T-helper 2 cell treated with Interferon-gamma antibody and Interleukin-4, amounts not matched to agents 5 μg/mL and 100 μg/mL, for 36 hours (primary cell): ENCODE data around the gene ABCA4.

Experiments used
- DNase-seq: peaks from one replicate; pipeline ENCODE4 v3.0.0; 2021; ENCODE audit warnings: low spot score
- H3K27ac Mint-ChIP-seq: one replicate; pipeline ENCODE4 v1.8.0; 2021; ENCODE audit warnings: mild to moderate bottlenecking, mixed read lengths
- H3K27me3 Mint-ChIP-seq: one replicate; pipeline ENCODE4 v1.8.0; 2021; ENCODE audit warnings: low read depth, mixed read lengths
- H3K36me3 Mint-ChIP-seq: one replicate; pipeline ENCODE4 v1.8.0; 2021; ENCODE audit warnings: low read depth, mixed read lengths
- H3K4me1 Mint-ChIP-seq: one replicate; pipeline ENCODE4 v1.8.0; 2021; ENCODE audit warnings: low read depth, mixed read lengths
- H3K4me3 Mint-ChIP-seq: one replicate; pipeline ENCODE4 v1.8.0; 2022; ENCODE audit warnings: mild to moderate bottlenecking, moderate library complexity, mixed read lengths
- H3K9me3 Mint-ChIP-seq: one replicate; pipeline ENCODE4 v1.8.0; 2021; ENCODE audit warnings: mixed read lengths

Gene ABCA4

GRCh38 chr1:94118013-94118412 is 2.9 kb downstream of the ABCA4 start:
- H3K27ac Mint-ChIP-seq = no peak overlapping the region
- no peaks in the 10 kb centered on the region for H3K9me3 Mint-ChIP-seq
- H3K36me3 Mint-ChIP-seq = no peaks in the 10 kb centered on the region
- H3K4me1 Mint-ChIP-seq = no peaks in the 10 kb centered on the region
- DNase-seq = no peak
- peaks cover 5% of the 10 kb centered on the region for H3K27me3 Mint-ChIP-seq
- H3K4me3 Mint-ChIP-seq = no peak overlapping the region

DNA sequence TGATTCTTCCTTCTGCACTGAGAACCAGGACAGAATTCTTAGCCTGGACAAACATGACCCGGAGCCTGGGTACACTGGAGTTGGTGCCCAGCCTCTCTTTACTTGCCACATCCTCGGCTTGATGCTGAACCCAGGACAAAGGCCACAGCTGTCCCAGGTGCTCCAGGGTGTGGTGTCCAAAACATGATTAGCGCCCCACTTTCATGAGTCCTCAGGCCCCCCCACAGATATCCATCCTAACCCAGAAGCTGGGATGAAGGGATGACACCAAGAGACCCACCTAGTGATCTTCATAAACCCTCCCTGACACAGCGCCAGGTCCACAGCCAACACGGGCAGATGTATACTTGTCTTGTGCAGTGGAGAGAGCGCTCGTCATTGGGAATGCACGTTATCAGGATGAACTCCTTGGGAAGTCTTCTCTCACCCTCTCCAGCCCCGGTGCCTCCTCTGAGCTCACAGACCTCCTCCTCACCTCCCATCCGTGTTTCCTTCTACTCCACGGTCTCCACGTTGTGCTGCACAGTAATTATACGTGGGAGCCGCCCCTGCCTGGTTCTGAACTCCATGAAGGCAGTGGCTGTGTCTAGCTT is 3.6 kb downstream of the ABCA4 start:
- H3K27me3 Mint-ChIP-seq = peaks cover 9% of the 10 kb centered on the region
- no peaks in the 10 kb centered on the region for H3K36me3 Mint-ChIP-seq
- H3K4me3 Mint-ChIP-seq = no peak overlapping the region
- no peak for DNase-seq
- no peaks in the 10 kb centered on the region for H3K4me1 Mint-ChIP-seq
- no peaks in the 10 kb centered on the region for H3K9me3 Mint-ChIP-seq
- no peak overlapping the region for H3K27ac Mint-ChIP-seq

DNA sequence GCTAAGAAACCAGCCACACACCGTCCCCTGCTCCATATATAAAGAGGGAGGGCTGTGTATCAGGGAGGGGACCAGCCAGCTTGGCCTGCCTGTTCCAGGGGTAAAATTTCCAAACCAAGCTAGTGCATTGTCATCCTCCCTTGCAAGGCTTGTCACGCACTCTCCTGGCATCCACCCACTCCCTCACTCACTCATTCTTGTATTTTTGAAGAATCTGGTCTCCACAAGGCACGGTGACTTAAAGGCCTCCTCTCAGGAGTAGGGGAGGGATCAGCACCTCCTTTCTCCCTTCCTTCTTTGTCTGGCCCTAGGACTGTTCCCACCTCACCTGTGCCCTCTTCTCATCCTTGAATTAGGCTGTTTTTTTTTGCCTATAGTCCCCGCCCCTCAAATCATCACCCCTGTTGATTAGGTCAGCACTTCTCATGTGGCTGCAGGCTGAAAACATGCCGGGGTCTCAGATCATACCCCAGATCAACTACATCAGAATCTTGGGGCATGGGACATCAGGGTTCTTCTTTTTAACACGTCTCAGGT is 5.0 kb downstream of the ABCA4 start:
- Mint-ChIP-seq H3K9me3 (no peaks in the 10 kb centered on the region), H3K27me3 (peaks cover 9% of the 10 kb centered on the region), H3K4me3 (no peak overlapping the region), H3K36me3 (no peaks in the 10 kb centered on the region), H3K4me1 (no peaks in the 10 kb centered on the region), H3K27ac (no peak overlapping the region)
- no peak for DNase-seq

- Mint-ChIP-seq H3K27me3 (peaks cover 9% of the 10 kb centered on the region), H3K4me1 (no peaks in the 10 kb centered on the region), H3K4me3 (no peak overlapping the region), H3K9me3 (no peaks in the 10 kb centered on the region), H3K27ac (no peak overlapping the region), H3K36me3 (no peaks in the 10 kb centered on the region)
- no peak for DNase-seq
Measured at GRCh38 chr1:94115254-94115899, 5.6 kb downstream of the ABCA4 start.

GRCh38 chr1:94113589-94114226 is 7.2 kb downstream of the ABCA4 start:
- DNase-seq = no peak
- H3K4me3 Mint-ChIP-seq = no peak overlapping the region
- H3K9me3 Mint-ChIP-seq = no peaks in the 10 kb centered on the region
- H3K27me3 Mint-ChIP-seq = peaks cover 9% of the 10 kb centered on the region
- H3K27ac Mint-ChIP-seq = no peak overlapping the region
- no peaks in the 10 kb centered on the region for H3K4me1 Mint-ChIP-seq
- no peaks in the 10 kb centered on the region for H3K36me3 Mint-ChIP-seq

- Mint-ChIP-seq H3K9me3 (no peaks in the 10 kb centered on the region), H3K36me3 (no peaks in the 10 kb centered on the region), H3K27me3 (peaks cover 24% of the 10 kb centered on the region), H3K4me1 (no peaks in the 10 kb centered on the region), H3K27ac (no peak overlapping the region), H3K4me3 (no peak overlapping the region)
- no peak for DNase-seq
Measured at GRCh38 chr1:94111879-94112278, 9.1 kb downstream of the ABCA4 start.

DNA sequence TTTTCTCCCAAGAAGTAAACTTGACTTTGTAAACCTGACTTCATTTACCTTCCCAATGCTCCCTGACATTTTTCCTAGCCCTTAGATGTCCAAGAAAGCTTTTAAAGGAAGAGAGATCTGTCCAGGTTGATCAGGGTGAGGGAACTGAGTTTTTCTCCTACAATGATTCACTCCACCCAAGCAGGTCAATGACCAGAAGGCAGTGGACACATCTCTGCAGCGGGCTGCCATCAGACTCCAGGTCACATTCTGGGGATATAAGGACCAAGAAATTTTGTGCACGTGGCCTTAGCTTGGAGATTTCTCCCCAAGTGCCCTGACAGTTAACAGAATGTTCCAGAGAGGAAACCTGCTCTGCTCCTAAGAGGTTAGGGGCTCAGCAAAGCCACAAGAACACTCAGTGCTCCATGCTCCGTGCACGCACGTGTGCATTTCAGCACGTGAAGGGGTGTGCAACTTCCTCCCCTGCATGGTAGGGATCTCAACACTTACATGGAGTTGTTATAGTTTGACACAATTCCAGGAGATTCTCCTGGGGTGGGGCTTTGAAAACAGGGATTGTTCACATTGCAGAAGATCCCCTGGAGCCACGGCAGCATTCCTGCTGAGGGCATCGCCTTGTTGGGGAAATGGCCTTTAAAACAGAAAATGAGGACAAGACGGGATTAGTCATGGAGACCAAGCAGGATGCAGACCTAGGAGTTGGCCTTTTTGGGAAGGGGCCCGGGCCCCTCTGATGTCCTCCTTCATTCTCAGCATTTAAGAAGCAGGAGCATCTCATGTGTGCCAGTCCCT is 9.8 kb downstream of the ABCA4 start:
- Mint-ChIP-seq H3K9me3 (no peaks in the 10 kb centered on the region), H3K4me1 (peaks cover 2% of the 10 kb centered on the region), H3K27me3 (peaks cover 31% of the 10 kb centered on the region), H3K36me3 (no peaks in the 10 kb centered on the region), H3K27ac (no peak overlapping the region), H3K4me3 (no peak overlapping the region)
- DNase-seq = no peak

DNA sequence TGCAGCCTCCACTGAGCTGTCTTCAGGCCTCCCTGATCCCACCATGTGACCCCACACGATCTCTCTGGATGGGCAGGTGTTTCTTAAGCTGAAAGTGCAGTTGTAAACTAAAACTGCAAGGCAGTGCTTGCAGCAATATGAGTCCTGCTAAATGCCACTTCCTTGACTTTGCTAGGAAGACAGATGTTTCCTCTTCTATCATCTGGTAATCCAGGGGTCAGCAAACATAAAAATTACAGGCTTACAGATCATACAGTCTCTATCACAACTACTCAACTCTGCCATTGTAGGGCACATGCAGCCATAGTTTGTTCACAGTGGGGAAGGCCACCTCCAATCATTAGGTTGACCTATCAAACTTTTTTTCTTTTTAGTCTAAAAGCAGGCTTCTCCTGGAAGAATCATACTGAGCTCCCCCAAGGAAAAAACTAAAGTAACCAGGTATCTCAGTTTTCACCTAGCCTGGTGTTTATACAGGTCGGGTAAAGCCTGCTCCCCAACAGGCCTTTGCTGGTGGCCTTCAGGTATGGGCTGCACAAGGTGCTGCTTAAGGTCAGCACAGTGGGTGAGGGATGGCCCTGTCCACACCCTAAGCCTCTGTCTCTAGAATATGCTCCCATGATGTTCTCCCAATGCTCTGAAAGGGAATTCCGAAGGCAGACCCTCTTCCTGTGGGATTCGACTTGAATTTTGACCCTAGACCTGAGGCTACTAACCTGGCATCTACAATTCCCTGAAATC is 10.8 kb downstream of the ABCA4 start:
- Mint-ChIP-seq H3K4me3 (no peak overlapping the region), H3K4me1 (peaks cover 4% of the 10 kb centered on the region), H3K27ac (no peak overlapping the region), H3K36me3 (no peaks in the 10 kb centered on the region), H3K9me3 (no peaks in the 10 kb centered on the region), H3K27me3 (peaks cover 34% of the 10 kb centered on the region)
- DNase-seq = no peak

DNA sequence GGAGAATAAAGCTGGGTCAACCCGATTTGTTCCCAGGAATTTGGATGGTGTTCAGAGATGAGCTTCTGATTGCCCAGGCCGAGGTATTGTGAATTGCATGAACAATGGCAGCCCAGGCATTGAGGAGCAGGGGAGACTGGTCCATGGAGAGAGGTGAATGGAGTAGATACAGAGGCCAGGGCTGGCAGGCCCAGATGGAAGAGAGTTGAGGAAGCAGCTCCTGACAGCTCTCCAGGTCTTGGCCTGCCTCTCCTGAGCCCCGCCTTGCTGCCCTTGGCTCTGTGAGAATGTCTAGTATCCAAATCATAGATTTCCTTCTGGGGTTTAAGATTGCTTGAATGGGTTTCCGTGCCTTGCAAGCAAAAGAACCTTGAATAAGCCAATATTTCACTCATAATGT is 11.5 kb downstream of the ABCA4 start:
- Mint-ChIP-seq H3K4me1 (peaks cover 4% of the 10 kb centered on the region), H3K4me3 (no peak overlapping the region), H3K9me3 (no peaks in the 10 kb centered on the region), H3K27ac (no peak overlapping the region), H3K36me3 (no peaks in the 10 kb centered on the region), H3K27me3 (peaks cover 40% of the 10 kb centered on the region)
- DNase-seq = no peak

DNA sequence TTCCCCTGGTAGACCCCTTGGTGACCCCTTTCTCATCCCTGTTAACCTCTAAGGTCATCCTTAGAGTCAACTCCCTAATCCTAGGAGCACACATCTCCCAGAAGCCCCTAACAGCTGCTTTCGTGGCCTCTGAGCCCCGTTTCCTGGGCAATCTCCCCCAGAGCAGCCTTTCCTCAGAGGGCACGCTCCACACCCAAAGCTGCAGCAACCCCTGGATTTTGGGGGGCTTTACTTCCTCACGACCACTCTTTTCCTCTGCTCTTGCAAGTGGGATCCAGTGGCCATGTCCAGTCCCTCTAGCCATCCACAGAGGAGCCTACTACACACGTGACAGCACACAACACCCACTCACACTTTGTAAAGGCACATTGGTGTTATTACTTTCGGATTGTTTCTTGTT is 13.8 kb downstream of the ABCA4 start:
- no peaks in the 10 kb centered on the region for H3K36me3 Mint-ChIP-seq
- no peaks in the 10 kb centered on the region for H3K9me3 Mint-ChIP-seq
- H3K27me3 Mint-ChIP-seq = peaks cover 44% of the 10 kb centered on the region
- no peak for DNase-seq
- peaks cover 4% of the 10 kb centered on the region for H3K4me1 Mint-ChIP-seq
- no peak overlapping the region for H3K27ac Mint-ChIP-seq
- H3K4me3 Mint-ChIP-seq = no peak overlapping the region

GRCh38 chr1:94106716-94107115 is 14.2 kb downstream of the ABCA4 start:
- no peak overlapping the region for H3K4me3 Mint-ChIP-seq
- H3K4me1 Mint-ChIP-seq = peaks cover 4% of the 10 kb centered on the region
- no peak overlapping the region for H3K27ac Mint-ChIP-seq
- no peaks in the 10 kb centered on the region for H3K9me3 Mint-ChIP-seq
- DNase-seq = no peak
- H3K27me3 Mint-ChIP-seq = peaks cover 47% of the 10 kb centered on the region
- no peaks in the 10 kb centered on the region for H3K36me3 Mint-ChIP-seq

- Mint-ChIP-seq H3K9me3 (no peaks in the 10 kb centered on the region), H3K27ac (no peak overlapping the region), H3K27me3 (peaks cover 47% of the 10 kb centered on the region), H3K36me3 (no peaks in the 10 kb centered on the region), H3K4me1 (peaks cover 4% of the 10 kb centered on the region), H3K4me3 (no peak overlapping the region)
- DNase-seq = no peak
Measured at GRCh38 chr1:94105957-94106529, 14.9 kb downstream of the ABCA4 start.

DNA sequence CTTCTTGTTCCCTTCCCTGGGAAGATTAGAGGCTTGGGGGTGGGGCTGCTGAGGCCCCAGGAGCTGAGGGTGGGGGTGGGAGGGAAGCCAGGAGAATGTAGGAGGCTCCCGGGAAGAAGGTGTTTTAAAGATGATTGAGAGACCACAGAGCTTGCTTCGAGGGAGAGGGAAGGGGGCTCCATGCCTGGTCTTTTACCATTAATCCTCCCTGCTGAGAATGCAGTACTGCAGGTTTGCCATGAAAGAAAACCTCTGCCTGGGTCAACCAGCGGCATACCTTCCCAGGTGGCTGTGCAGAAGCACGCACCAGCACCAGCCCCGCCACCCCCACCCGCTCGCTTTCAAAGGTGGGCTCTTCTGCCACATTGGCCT is 15.4 kb downstream of the ABCA4 start:
- no peak overlapping the region for H3K27ac Mint-ChIP-seq

More for the DNA sequence above, 15.4 kb downstream of the ABCA4 start:
- H3K4me3 Mint-ChIP-seq = no peak overlapping the region
- peaks cover 47% of the 10 kb centered on the region for H3K27me3 Mint-ChIP-seq
- H3K9me3 Mint-ChIP-seq = no peaks in the 10 kb centered on the region
- peaks cover 4% of the 10 kb centered on the region for H3K4me1 Mint-ChIP-seq
- DNase-seq = no peak
- no peaks in the 10 kb centered on the region for H3K36me3 Mint-ChIP-seq
